ENCODE measurements around the gene MAST4.

The MAST4 gene

GRCh38 chr5:67193439-67193807 is 597.2 kb downstream of the MAST4 start:
- DNase-seq (ENCODE audit: low read depth) = no peak
- H3K4me3 ChIP-seq (ENCODE audit: control insufficient read depth, low read depth, low read length) = no peak overlapping the region
- TF ChIP-seq, protein P1, sequence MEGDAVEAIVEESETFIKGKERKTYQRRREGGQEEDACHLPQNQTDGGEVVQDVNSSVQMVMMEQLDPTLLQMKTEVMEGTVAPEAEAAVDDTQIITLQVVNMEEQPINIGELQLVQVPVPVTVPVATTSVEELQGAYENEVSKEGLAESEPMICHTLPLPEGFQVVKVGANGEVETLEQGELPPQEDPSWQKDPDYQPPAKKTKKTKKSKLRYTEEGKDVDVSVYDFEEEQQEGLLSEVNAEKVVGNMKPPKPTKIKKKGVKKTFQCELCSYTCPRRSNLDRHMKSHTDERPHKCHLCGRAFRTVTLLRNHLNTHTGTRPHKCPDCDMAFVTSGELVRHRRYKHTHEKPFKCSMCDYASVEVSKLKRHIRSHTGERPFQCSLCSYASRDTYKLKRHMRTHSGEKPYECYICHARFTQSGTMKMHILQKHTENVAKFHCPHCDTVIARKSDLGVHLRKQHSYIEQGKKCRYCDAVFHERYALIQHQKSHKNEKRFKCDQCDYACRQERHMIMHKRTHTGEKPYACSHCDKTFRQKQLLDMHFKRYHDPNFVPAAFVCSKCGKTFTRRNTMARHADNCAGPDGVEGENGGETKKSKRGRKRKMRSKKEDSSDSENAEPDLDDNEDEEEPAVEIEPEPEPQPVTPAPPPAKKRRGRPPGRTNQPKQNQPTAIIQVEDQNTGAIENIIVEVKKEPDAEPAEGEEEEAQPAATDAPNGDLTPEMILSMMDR (conservative IDR thresholded peaks at IDR 0.05; ENCODE audit: control insufficient read depth, insufficient read depth, low read depth, low read length) = no peak

- H3K4me3 ChIP-seq (ENCODE audit: control insufficient read depth, low read depth, low read length) = no peak overlapping the region
- no peak for DNase-seq (ENCODE audit: low read depth)
- TF ChIP-seq, protein P1 (conservative IDR thresholded peaks at IDR 0.05; ENCODE audit: control insufficient read depth, insufficient read depth, low read depth, low read length) = no peak
Observed at GRCh38 chr5:67194166-67194565, 598.0 kb downstream of the MAST4 start.

DNA sequence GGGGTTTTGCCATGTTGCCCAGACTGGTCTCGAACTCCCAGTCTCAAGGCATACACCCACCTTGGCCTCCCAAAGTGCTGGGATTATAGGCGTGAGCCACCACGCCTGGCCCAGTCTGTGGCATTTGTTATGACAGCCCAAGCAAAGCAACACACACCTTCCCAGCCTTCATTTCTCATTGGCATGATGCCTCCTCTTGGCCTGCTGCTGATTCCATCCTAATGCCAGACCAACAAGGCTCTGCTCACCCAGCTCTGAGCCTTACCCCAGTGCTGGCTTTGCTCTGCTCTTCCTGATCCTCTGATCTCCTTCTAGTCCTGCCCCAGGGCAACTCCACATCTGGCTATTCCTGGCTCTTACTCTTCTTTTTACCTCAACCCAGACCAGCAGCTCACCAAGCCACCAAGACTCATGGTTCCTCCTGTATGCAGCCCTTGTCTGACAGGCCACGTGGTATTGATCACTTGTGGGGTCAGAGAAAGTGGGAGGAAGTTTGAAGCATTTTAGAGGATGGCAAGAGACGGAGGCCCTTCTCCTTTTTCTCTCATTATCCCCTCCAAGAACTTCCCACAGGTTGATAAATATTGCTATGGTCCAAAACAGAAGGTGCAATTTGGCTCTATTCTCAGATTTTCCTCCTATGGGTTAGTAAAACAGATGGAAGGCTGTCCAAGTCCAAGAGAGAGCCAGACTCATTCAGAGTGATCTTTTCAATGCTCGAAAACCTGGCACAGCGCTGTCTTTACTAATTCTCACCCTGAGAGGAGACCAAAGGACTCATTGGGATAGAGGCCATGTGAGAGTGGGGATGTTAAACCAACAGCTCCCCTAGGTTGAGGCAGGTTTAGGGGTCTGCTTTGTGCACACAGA is 599.4 kb downstream of the MAST4 start:
- no peak overlapping the region for H3K4me3 ChIP-seq (ENCODE audit: control insufficient read depth, low read depth, low read length)
- TF ChIP-seq, protein P1 (conservative IDR thresholded peaks at IDR 0.05; ENCODE audit: control insufficient read depth, insufficient read depth, low read depth, low read length) = no peak

GRCh38 chr5:67196537-67197059 is 600.4 kb downstream of the MAST4 start, which contains the start of gene CD180:
Gene CD180, minus strand, starts transcription at chr5:67196799. Its CDS starts 158 bp downstream, at chr5:67196641.
- no peak for DNase-seq (ENCODE audit: low read depth)
- H3K4me3 ChIP-seq (ENCODE audit: control insufficient read depth, low read depth, low read length) = no peak within 1 kb of the TSS
- TF ChIP-seq, protein P1 (conservative IDR thresholded peaks at IDR 0.05; ENCODE audit: control insufficient read depth, insufficient read depth, low read depth, low read length) = no peak

More for the DNA sequence above, 599.4 kb downstream of the MAST4 start:
- DNase-seq (ENCODE audit: low read depth) = no peak

DNA sequence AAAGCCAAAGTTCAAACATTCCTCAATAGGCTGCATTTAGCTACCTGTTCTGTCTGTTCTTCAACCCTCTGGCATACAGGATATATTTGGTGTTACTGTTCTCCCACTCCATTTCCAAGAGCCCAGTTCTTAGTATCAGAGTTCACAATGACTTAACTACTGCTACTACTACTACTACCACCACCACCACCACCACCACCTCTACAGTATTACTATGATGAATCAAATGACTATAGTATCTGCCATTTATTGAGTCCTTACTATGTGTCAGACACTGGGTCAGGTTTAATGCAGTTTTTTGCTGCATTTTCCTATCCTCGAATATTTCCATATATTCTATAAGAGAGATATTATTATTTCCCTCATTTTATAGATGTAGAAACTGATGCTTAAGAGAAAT is 601.3 kb downstream of the MAST4 start:
- TF ChIP-seq, protein P1 (conservative IDR thresholded peaks at IDR 0.05; ENCODE audit: control insufficient read depth, insufficient read depth, low read depth, low read length) = no peak
- H3K4me3 ChIP-seq (ENCODE audit: control insufficient read depth, low read depth, low read length) = no peak overlapping the region
- no peak for DNase-seq (ENCODE audit: low read depth)

DNA sequence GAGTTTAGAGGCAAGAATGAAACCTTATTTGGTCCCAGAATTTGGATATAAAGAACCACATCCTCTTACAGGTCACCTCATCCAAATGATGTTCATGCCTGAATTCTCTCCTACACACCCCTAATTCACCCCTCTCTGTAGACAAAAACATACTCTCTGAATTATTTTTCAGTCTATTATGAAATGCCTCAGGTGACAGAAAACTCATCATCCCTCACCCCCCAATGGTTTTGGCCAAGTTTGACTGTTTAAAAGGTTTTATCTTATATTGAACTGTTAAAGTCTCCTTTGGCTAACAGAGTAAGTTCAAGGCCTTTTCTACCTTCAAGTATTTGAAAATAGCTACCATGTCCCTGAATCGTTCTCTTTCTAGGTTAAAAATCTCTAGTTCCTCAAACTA is 602.7 kb downstream of the MAST4 start:
- TF ChIP-seq, protein P1 (conservative IDR thresholded peaks at IDR 0.05; ENCODE audit: control insufficient read depth, insufficient read depth, low read depth, low read length) = no peak
- H3K4me3 ChIP-seq (ENCODE audit: control insufficient read depth, low read depth, low read length) = no peak overlapping the region
- DNase-seq (ENCODE audit: low read depth) = no peak
